Measurements from ENCODE around the gene ANAPC15. TPM values are rescaled to one million over a fixed set of nuclear protein-coding genes. Genes with fewer than 3 reads are reported as not detected.
A peak's percentile ranks its signal among the peaks of the same experiment; 100 is the strongest.

Gene ANAPC15
- total and polyA plus RNA-seq, 2 donors (not counting 3 experiments of a cell fraction or from before 2014, with no cell fraction given), result 67.0 to 70.5 TPM

- intact Hi-C loops (cut with micrococcal nuclease), result no loop called here
- no TSS peak for BruUV-seq (replicated peaks)
- H3K9ac ChIP-seq (replicated peaks; ENCODE audit: extremely low read depth, insufficient read depth, low read length), result peak overlapping the region; percentile 17
- H3K4me1 ChIP-seq (ENCODE audit: control insufficient read depth, extremely low read depth, insufficient read depth, low read length), result peaks cover 49% of the 10 kb centered on the region
- DNase-seq (ENCODE audit: low read depth, low spot score) (no peak), FAIRE-seq (no peak)
- H3K4me2 ChIP-seq (ENCODE audit: insufficient read depth, low read length), result peak overlapping the region; percentile 57
- H3K36me3 ChIP-seq (ENCODE audit: control insufficient read depth in 2 of 2, extremely low read depth in 1 of 2, insufficient read depth in 2 of 2, low read length in 2 of 2), result peaks cover 0 to 1% of the 10 kb centered on the region in 2 experiments
- H3K9me3 ChIP-seq (replicated peaks; ENCODE audit: control insufficient read depth, insufficient read depth, low read length), result no peaks in the 10 kb centered on the region
- dilution Hi-C loops (cut with MboI; ENCODE audit: extremely low pct_ligation_motif_present, low sequenced_read_pairs), result no loop called here
- H3K9me1 ChIP-seq (replicated peaks; ENCODE audit: control insufficient read depth, extremely low read depth, insufficient read depth, low read length), result no peaks in the 10 kb centered on the region
- no peak overlapping the region for H2AFZ ChIP-seq (ENCODE audit: low read depth, low read length)
- H4K20me1 ChIP-seq (replicated peaks; ENCODE audit: control insufficient read depth, extremely low read depth, insufficient read depth, low read length), result no peaks in the 10 kb centered on the region
- no peak overlapping the region for H3K4me3 ChIP-seq (replicated peaks in 1 of 3; ENCODE audit: insufficient read depth in 1 of 3, low read depth in 1 of 3, low read length in 3 of 3)
- peak overlapping the region; percentile 72 for H3K27ac ChIP-seq (ENCODE audit: insufficient read depth, low read depth, low read length)
- H3K79me2 ChIP-seq (ENCODE audit: control insufficient read depth, insufficient read depth, low read length), result peaks cover 59% of the 10 kb centered on the region
- ChIA-PET CTCF (interaction anchor here (1.2 to 3.6 kb wide), 6 partner anchors 8 to 42 kb away, joined by 4 to 17 read pairs (median 8); no protein-coding TSS in a partner anchor), POLR2A (interaction anchor here (0.9 to 1.9 kb wide), 2 partner anchors 18 to 26 kb away, joined by 4 read pairs; no protein-coding TSS in a partner anchor)
- H3K27me3 ChIP-seq (ENCODE audit: control insufficient read depth in 2 of 2, insufficient read depth in 2 of 2, low read length in 2 of 2), result no peaks in the 10 kb centered on the region
- TF ChIP-seq CTCF (IDR thresholded peaks at IDR 0.05; ENCODE audit: extremely low read depth in 1 of 2, insufficient read depth in 1 of 2, low read depth in 1 of 2, low read length in 2 of 2), result no peak
- TF ChIP-seq POLR2AphosphoS5 (IDR thresholded peaks at IDR 0.05; ENCODE audit: insufficient read depth, low read depth, low read length), result no peak
- no peak for TF ChIP-seq MYC (IDR thresholded peaks at IDR 0.05; ENCODE audit: low read depth, low read length)
- TF ChIP-seq, protein P1, sequence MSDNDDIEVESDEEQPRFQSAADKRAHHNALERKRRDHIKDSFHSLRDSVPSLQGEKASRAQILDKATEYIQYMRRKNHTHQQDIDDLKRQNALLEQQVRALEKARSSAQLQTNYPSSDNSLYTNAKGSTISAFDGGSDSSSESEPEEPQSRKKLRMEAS (IDR thresholded peaks at IDR 0.05; ENCODE audit: insufficient read depth, insufficient read length), result no peak
- TF ChIP-seq FOS (IDR thresholded peaks at IDR 0.05; ENCODE audit: borderline replicate concordance, insufficient read depth, low read length), result no peak
- no peak for TF ChIP-seq EZH2 (IDR thresholded peaks at IDR 0.05; ENCODE audit: borderline replicate concordance, low read depth, low read length, severe bottlenecking)
- no peak for TF ChIP-seq GATA2 (IDR thresholded peaks at IDR 0.05; ENCODE audit: insufficient read depth, insufficient read length, low read depth, low read length)
- TF ChIP-seq POLR2A (IDR thresholded peaks at IDR 0.05; ENCODE audit: low read depth, low read length), result no peak
- TF ChIP-seq JUN (IDR thresholded peaks at IDR 0.05; ENCODE audit: borderline replicate concordance, insufficient read depth, insufficient read length, low read depth), result no peak
Observed at GRCh38 chr11:72066855-72067254, 45.6 kb downstream of the ANAPC15 start.

All from endothelial cell of umbilical vein (primary cell).